GM19328 (cell line): ENCODE data around the gene OSTN.
"Not testable (repeated sequence)": the region's sequence is repeated elsewhere in the genome, so short reads cannot be mapped to it uniquely, and the experiment has no call there.

Experiments
- ATAC-seq: cut with Tn5 transposase; IDR thresholded peaks from one replicate; pipeline ENCODE4 v1.9.1; 2021; ENCODE audit warnings: mild to moderate bottlenecking, moderate library complexity; ENCODE audit not compliant: unreplicated experiment

OSTN gene, protein sequence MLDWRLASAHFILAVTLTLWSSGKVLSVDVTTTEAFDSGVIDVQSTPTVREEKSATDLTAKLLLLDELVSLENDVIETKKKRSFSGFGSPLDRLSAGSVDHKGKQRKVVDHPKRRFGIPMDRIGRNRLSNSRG

DNA sequence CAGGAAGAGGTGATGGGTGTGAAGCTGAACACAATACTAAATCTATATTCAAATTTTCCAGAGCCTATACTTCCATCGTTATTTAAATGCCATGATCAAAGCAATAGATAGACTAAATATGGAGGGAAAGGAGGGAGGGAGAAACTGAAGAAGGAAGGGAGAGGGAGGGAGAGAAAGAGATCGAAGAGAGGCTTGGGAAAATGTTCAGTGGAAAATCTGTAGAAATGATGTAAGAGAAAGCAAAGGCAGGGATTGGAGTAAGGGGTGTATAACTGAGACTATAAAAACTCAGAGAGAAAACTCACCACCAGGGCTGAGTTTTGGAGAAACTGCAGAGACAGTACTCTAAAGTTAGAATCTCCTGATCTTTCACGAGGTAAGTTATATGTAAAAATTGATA, at the start of gene OSTN:
TSS of gene OSTN (plus strand) at position 310 of the 400 bp plus-strand sequence. CDS start 13,292 bp downstream, outside the sequence.
- ATAC-seq, result no peak

DNA sequence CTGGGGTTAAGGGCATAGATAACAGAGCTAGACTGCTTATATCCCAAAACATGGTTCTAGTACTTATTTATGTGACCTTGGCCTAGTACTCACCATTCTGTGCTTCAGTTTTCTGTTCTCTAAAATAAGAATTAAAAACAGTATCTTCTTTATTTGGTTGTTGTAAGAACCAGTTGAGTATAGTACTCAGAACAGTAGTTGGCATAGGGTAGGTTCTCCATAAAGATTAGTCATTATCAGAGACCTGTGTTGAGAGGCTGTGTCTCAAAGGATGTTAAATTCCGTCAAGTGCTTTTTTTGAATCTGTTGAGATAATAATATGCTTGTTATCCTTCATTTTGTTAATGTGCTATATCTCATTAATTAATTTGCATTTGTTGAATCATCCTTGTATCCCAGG, 47.4 kb upstream of the OSTN start:
- ATAC-seq, result no peak

DNA sequence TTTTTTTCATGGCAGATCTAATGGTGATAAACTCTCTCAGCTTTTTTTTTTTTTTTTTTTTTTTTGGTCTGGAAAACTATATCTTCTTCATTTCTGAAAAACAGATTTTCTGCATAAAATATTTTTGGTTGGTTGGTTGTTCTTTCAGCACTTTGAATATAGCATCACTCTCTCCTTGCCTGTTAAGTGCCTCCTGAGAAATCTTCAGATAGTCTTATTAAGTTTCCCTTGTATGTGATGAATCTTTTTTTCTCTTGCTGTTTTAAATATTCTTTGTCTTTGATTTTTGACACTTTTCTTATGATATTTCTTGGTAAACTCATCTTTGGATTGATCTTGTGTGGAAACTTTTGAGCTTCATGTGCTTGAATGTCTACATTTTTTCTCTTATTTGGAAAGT, 44.2 kb upstream of the OSTN start:
- no peak for ATAC-seq

DNA sequence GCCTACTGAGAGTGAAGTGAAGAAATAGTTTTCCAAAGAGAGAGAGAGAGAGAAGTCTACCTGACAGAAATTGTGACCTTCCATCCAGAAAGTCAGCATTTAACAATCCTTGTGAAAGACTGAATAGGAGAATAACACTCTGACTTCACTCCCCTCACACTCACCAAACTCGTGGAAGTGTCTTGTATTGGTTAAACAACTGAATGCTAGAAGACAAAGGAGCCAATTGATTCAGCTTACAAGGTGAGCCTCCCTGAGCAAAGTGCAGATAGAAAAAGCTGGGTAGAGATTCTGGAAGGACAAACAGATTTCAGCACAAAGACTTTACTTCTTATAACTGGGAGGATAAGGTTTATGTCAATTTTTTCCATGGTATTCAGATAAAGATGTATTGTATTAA, 40.8 kb upstream of the OSTN start:
- no peak for ATAC-seq

DNA sequence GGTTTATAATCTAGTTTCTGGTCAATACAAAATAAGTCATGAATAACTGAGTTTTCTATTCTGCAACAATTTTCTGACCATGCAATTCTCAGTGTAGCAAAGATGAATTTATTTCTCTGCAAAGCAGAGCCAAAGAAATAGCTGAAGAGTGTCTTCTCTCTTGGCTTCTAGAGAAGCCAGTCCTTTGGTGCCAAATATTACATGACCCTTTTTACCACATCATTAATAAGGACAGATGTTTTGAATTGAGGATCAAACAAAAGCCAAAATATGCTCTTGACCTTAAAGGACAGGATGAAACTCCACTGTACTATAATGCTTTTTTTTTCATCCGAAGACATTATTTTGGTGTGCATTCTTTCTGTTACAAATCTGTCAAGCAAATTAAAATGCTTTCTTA, 40.2 kb upstream of the OSTN start:
- no peak for ATAC-seq

DNA sequence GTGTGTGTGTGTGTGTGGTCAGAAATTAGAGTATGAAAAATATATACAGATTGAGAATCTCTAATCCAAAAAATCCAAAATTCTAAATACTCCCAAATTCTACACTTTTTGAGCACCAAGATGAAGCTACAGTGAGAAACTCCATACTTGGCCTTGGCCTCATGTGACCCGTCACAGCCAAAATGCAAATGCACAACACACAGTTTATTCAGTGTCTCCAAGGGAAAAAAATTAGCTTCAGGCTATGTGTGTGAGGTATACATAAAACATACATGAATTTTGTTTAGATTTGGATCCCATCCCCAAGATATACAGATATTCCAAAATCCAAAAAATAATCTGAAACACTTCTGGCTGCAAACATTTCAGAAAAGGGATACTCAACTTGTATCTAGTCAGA, 33.2 kb upstream of the OSTN start:
- no peak for ATAC-seq

DNA sequence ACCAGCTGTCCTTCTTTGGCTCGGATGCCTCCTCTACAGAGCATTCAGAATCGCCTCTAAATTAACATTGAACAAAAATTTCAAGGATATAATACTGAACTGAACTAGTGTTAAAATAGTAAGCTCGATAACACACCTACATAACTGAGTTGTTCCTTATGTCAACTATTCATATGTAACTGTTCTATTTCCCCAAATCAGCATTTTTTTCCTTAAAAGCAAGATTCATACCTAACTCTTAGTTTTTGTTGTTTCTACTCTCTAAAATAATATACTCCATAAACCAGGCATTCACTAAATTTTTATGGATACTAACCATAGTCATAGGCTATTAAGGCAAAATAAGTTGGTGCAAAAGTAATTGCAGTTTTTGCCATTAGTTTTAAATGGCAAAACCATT, 32.7 kb upstream of the OSTN start:
- no peak for ATAC-seq

DNA sequence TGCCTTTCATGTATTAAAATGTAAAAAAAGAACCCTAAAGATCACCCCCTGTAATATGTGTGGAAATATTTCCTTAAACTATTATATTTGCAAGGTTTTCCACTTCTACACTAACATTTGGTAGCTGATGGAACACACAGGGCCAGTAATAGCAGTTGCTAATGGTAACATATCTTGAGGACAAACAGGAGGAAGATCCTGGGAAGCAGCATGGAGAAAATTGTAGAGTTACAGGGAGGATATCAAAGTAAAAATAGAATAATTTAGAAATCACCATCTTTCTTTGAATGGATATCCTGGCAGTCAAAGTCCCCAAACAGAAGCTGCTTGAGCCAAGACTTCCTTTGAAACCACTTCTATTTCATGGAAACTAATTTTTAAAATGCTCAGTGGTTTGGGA, 29.5 kb upstream of the OSTN start:
- ATAC-seq, result no peak

DNA sequence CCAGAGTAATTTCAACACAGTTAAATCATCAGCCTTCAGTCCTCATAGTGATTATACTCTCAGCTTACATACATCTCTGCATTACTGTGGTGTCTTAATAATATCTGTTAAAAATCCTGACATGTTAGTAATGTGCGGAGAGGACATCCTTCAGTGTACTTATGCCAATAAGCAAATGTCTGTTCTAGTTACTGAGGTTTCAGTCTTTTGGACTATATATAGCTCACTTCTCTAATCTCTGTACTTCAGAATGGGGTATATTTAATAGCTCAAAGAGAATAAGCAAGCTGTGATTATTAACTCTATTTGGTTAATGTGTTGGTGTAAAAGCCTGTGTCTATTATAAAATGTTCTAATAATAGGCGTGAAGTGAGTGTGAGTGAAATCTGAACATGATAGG, 28.9 kb upstream of the OSTN start:
- peak; percentile 82 for ATAC-seq

DNA sequence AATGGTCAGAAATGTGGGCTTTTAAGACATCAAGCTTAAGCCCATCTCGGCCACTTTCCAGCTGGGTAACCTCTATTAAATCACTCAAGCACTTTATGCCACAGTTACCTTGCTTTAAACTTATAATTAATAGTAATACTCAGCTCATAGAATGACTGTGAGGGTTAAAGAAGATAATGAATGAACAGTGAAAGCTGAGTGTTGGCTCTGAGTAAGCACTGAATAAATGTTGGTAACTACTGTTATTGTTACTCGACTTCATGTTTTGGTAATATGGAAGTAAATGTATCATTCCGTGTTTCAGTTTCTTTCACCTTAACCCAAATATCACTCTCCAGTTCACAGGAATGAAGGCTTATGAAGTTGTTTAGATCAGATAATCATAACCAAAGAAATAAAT, 23.9 kb upstream of the OSTN start:
- ATAC-seq, result no peak

DNA sequence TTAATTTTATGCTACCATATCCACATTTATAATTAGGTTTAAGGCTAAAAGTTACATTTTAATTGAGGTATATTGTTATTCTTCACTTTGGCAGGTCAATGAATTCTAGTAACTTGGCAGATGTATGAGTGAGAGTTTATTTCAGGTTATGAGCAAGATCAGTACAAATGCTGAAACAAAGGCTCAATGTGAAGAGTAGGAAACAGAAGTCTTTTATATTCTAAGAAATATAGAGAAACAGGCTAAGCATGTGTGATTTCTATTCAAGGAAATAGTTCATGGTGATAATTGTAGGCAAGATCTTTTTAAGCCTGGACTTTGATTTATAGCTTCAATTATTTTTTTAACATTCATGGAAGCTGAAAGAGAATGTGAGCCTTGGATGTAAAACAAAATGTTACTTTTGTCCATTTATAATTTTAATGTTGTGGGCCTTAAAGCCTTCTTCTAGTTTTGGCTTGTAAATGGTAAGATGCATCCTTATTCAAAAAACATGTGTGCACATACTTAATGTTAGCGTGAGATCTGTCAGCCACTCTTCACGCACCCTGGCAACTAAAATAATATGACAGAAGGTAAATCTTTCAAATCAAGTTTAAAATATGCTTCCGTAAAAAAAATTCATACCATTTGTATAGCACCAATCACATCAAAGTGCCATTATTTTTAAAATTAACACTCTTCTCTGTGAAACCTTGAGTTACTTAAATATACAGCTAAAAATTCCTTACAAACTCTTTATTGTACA, 22.8 kb upstream of the OSTN start:
- ATAC-seq, result no peak

DNA sequence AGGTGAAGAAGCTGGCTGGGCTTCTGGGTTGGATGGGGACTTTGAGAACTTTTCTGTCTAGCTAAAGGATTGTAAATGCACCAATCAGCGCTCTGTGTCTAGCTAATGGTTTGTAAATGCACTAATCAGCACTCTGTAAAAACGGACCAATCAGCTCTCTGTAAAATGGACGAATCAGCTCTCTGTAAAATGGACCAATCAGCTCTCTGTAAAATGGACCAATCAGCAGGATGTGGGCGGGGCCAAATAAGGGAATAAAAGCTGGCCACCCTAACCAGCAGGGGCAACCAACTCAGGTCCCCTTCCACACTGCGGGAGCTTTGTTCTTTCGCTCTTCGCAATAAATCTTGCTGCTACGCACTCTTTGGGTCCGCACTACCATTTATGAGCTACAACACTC, 13.7 kb upstream of the OSTN start:
- not testable (repeated sequence) for ATAC-seq

DNA sequence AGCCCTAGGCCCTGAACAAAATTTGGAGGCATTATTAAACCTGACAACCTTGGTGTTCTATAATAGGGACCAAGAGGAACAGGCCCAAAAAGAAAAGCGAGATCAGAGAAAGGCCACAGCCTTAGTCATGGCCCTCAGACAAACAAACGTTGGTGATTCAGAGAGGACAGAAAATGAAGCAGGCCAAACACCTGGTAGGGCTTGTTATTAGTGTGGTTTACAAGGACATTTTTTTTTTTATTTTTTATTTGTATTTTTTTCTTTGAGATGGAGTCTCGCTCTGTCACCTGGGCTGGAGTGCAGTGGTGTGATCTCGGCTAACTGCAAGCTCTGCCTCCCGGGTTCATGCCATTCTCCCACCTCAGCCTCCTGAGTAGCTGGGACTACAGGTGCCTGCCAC, 10.8 kb upstream of the OSTN start:
- ATAC-seq, result not testable (repeated sequence)

DNA sequence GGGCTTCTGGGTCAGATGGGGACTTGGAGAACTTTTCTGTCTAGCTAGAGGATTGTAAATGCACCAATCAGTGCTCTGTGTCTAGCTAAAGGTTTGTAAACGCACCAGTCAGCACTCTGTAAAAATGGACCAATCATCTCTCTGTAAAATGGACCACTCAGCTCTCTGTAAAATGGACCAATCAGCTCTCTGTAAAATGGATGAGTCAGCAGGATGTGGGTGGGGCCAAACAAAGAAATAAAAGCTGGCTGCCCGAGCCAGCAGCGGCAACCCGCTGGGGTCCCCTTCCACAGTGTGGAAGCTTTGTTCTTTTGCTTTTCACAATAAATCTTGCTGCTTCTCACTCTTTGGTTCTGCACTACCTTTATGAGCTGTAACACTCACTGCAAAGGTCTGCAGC, 6.8 kb upstream of the OSTN start:
- ATAC-seq, result not testable (repeated sequence)

DNA sequence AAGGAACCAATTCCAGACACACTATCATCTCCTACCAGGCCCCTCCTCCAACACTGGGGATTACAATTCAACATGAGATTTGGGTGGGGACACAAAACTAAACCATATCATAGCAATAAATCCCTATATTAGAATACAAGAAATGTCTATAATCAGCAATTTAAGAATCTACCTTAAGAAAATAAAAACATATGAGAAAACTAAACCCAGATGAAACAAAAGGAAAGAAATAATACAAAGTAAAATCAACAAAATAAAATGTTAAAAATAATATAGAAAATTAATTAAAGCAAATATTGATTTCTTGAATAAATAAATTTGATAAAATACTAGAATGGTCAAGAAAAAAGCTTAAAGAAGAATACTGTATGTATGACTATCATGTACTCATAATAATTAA, 6.1 kb upstream of the OSTN start:
- ATAC-seq, result no peak

DNA sequence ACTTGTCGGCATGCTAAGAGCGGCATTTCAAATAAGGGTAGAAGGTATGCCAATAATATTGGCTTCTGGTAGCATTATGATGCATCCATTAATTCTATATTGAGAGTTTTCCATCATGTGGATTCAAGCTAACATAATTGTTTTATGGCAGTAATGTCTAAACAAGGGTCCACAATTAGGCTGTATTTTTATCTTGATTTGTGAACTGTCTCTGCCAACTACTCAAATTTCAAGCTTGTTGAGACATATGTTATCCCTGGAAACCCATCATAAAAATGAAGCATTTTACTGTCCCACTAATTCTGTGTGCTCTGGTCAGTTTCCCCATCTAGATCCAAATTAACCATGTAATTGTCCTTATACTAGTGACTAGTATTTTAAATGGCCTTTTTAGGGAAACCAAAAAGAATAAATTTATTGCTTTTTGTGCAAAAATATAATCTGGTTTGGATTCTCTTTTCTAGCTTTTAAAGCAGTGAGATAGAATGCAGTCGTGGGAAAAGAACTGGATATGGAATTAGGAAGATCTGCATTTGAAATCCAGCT, 1.2 kb upstream of the OSTN start:
- ATAC-seq, result no peak

DNA sequence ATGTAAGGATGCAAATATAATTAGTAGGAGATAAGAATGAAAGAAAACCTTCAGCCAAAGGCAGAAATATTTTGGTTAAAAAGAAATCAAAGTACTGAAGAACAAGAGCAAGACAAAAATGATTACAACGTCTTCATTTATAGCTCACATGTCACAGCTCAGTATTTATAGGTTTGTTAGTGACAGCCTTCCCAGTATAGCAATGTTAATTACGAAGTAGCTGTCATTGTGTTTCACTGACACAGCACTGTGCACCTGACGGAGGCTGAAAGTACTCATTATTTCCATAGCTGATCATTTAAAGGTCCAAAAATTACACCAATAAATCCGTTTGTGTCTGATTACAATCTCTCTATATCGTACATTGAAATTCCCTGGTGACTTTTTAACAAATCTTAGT, 561 bp upstream of the OSTN start:
- ATAC-seq, result no peak

DNA sequence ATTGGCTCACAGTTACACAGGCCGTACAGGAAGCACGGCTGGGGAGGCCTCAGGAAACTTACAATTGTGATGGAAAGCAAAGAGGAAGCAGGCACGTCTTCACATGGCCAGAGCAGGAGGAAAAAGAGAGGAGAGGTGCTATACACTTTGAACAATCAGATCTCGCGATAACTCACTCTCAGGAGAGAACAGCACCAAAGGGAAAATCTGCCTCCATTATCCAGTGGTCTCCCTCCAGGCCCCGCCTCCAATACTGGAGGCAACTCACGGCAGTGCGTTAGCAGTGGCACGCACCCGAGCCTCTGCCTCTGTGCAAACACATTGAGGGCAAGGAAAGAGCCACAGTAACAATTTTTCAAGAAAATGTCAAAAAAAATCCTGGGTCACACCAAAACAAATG, 11.0 kb downstream of the OSTN start:
- no peak for ATAC-seq

DNA sequence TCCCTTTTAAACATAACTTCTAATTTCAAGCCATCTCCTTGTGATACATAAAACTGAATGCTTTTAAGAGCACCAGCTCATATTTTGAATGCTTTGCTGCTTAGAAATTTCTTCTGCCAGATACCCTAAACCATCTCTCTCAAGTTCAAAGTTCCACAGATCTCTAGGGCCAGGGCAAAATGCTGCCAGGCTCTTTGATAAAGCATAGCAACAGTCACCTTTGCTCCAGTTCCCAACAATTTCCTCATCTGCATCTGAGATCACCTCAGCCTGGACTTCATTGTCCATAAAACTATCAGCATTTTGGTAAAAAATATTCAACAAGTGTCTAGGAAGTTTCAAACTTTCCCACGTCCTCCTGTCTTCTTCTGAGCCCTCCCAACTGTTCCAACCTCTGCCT, 17.5 kb downstream of the OSTN start:
- ATAC-seq, result no peak

DNA sequence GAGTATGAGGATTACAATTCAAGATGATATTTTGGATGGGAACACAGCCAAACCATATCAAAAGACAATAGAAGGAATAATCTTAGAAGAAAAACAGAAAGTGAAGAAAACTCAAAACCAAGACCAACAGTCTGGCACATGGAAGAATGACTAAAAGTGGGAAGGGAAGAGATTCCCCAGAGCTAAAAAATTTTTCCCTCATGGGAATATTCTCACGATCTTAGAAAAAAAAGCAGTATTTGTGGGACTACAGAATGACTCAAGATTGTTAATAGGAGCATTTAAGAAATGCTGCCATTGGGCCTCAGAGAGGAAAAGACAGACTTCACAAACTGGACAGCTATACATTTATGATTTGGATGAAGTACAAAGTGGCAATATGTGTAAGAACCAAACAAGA, 18.3 kb downstream of the OSTN start:
- no peak for ATAC-seq

DNA sequence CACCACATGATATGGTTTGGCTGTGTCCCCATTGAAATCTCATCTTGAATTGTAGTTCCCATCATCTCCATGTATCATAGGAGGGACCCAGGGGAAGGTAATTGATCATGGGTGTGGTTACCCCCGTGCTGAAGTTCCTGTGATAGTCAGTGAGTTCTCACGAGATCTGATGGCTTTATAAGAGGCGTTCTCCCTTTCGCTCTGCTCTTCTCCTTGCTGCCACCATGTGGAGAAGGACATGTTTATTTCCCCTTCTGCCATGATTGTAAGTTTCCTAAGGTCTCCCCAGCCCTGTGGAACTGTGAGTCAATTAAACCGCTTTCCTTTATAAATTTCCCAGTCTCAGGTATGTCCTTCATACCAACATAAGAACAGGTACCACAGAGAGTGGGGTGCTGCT, 21.9 kb downstream of the OSTN start:
- no peak for ATAC-seq

DNA sequence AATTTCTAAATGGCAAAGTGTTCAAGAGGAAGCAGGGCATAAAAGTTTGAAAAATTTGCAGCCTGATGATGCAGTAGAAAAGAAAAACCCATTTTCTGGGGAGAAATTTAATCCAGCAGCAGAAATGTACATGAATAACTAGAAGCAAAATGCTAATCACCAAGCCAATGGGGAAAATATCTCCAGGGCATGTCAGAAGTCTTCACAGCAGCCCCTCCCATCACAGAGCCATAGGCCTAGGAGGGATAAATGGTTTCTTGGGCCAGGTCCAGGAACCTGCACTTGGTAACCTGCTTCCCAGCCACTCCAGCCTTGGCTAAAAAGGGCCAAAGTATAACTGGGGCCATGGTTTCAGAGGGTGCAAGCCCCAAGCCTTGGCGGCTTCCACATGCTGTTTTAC, 22.6 kb downstream of the OSTN start:
- ATAC-seq, result no peak

DNA sequence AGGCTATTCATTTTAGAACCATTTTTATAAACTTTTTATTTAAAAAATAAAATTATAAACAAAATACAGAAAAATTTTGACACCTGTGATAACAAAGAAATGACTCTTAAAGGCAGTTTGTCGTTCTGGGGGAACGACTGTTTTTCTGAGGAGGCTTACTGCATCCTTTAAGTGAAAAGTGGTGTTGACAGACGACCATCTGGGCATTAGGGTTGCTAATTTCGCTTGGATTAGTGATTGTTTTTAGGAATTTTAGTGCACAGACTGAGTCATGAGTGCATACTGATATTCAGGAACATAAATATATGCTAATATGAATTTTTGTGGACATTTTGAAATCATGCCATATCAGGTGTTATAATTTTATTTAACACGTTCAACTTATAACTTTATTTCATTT, 28.5 kb downstream of the OSTN start:
- ATAC-seq, result no peak
